Neuronal stem cell (in vitro differentiated cells): ENCODE data around the gene ETV5.
"Not testable (repeated sequence)": the region's sequence is repeated elsewhere in the genome, so short reads cannot be mapped to it uniquely, and the experiment has no call there.

Experiments used
- DNase-seq: peaks from one replicate; pipeline ENCODE4 v3.0.0-alpha.2; 2013; ENCODE audit warnings: low spot score
- H2AFZ ChIP-seq: one replicate; pipeline ENCODE4 v1.6.1; 2013; ENCODE audit warnings: mild to moderate bottlenecking, low read length, inconsistent platforms
- H2AK5ac ChIP-seq: 2 replicates; pipeline ENCODE4 v1.6.1; 2013; ENCODE audit warnings: low read depth, mild to moderate bottlenecking, inconsistent platforms, low read length, moderate library complexity, mixed read lengths
- H2BK120ac ChIP-seq: 2 replicates; pipeline ENCODE4 v1.6.1; 2013; ENCODE audit warnings: low read depth, mild to moderate bottlenecking, inconsistent platforms, low read length, moderate library complexity, mixed read lengths
- H2BK12ac ChIP-seq: one replicate; pipeline ENCODE4 v1.6.1; 2013; ENCODE audit warnings: low read length, inconsistent platforms
- H2BK15ac ChIP-seq: 2 replicates; pipeline ENCODE4 v1.6.1; 2013; ENCODE audit warnings: mild to moderate bottlenecking, low read length, inconsistent platforms, mixed read lengths
- H2BK5ac ChIP-seq: one replicate; pipeline ENCODE4 v1.6.1; 2013; ENCODE audit warnings: inconsistent platforms, mild to moderate bottlenecking, low read length, moderate library complexity
- H3K14ac ChIP-seq: one replicate; pipeline ENCODE4 v1.6.1; 2013; ENCODE audit warnings: low read length, inconsistent platforms
- H3K18ac ChIP-seq: 2 replicates; pipeline ENCODE4 v1.6.1; 2013; ENCODE audit warnings: low read length, inconsistent platforms
- H3K23ac ChIP-seq: 2 replicates; pipeline ENCODE4 v1.6.1; 2013; ENCODE audit warnings: low read depth, mild to moderate bottlenecking, mixed read lengths, low read length, inconsistent platforms; ENCODE audit not compliant: poor library complexity
- H3K27ac ChIP-seq: replicated peaks from 3 replicates; pipeline ENCODE4 v1.5.1; 2013; ENCODE audit warnings: low read length, inconsistent platforms
- H3K27me3 ChIP-seq, 3 experiments: 2 replicates each; pipeline ENCODE4 v1.6.1; 2013; ENCODE audit warnings: low read length in 3 of 3, mild to moderate bottlenecking in 2 of 3, inconsistent platforms in 1 of 3, low read depth in 1 of 3, mixed read lengths in 1 of 3, moderate library complexity in 1 of 3; ENCODE audit not compliant: control insufficient read depth in 3 of 3, insufficient read depth in 3 of 3
- H3K36me3 ChIP-seq, 2 donors: replicated peaks in 1 of 2; 2 replicates each; pipeline ENCODE4 v1.6.1; 2013; ENCODE audit warnings: low read length in 2 of 2; ENCODE audit not compliant: control insufficient read depth in 2 of 2, insufficient read depth in 2 of 2
- H3K4ac ChIP-seq: 2 replicates; pipeline ENCODE4 v1.6.1; 2013; ENCODE audit warnings: inconsistent platforms, mild to moderate bottlenecking, low read length, moderate library complexity
- H3K4me1 ChIP-seq, 2 donors: 1 replicate in 1 of 2; 2 replicates in 1 of 2; pipeline ENCODE4 v1.6.1; 2013; ENCODE audit warnings: low read length in 2 of 2, low read depth in 1 of 2; ENCODE audit not compliant: control insufficient read depth in 2 of 2, insufficient read depth in 1 of 2
- H3K4me2 ChIP-seq: one replicate; pipeline ENCODE4 v1.6.1; 2013; ENCODE audit warnings: mild to moderate bottlenecking, low read length, inconsistent platforms; ENCODE audit not compliant: insufficient read depth, poor library complexity, severe bottlenecking
- H3K4me3 ChIP-seq, 2 donors: 2 replicates each; pipeline ENCODE4 v1.5.1; 2013; ENCODE audit warnings: low read length in 2 of 2, mild to moderate bottlenecking in 2 of 2, inconsistent platforms in 1 of 2, moderate library complexity in 1 of 2
- H3K79me1 ChIP-seq: one replicate; pipeline ENCODE4 v1.6.1; 2013; ENCODE audit warnings: low read depth, mild to moderate bottlenecking, inconsistent platforms, low read length, moderate library complexity
- H3K9ac ChIP-seq: one replicate; pipeline ENCODE4 v1.6.1; 2013; ENCODE audit warnings: mild to moderate bottlenecking, low read depth, low read length, inconsistent platforms; ENCODE audit not compliant: poor library complexity
- H3K9me3 ChIP-seq, 2 donors: replicated peaks in 1 of 2; 2 replicates each; pipeline versions ENCODE3 to v1.6.1; 2013; ENCODE audit warnings: low read length in 2 of 2, mild to moderate bottlenecking in 2 of 2, inconsistent platforms in 1 of 2, low read depth in 1 of 2, mixed read lengths in 1 of 2, moderate library complexity in 1 of 2; ENCODE audit not compliant: control insufficient read depth in 2 of 2, insufficient read depth in 1 of 2
- H4K8ac ChIP-seq: one replicate; pipeline ENCODE4 v1.6.1; 2013; ENCODE audit warnings: low read depth, mild to moderate bottlenecking, inconsistent platforms, low read length, moderate library complexity
- H4K91ac ChIP-seq: one replicate; pipeline ENCODE4 v1.6.1; 2013; ENCODE audit warnings: low read length, low read depth, mild to moderate bottlenecking, inconsistent platforms; ENCODE audit not compliant: poor library complexity
- WGBS, 2 donors: extraction: QIAGEN DNeasy Blood & Tissue Kit; methylation state at CpG; one replicate each; pipeline ENCODE4 v1.1.7; 2013; ENCODE audit warnings: missing lambda C conversion rate in 2 of 2, mixed read lengths in 1 of 2; ENCODE audit not compliant: insufficient read length in 2 of 2, insufficient replicate concordance in 1 of 2; ENCODE audit errors: extremely low coverage in 2 of 2; 5-methylcytosine and 5-hydroxymethylcytosine counted together

Gene ETV5

GRCh38 chr3:186022931-186023330 is 86.0 kb downstream of the ETV5 start:
- Histone ChIP-seq H2BK5ac (no peak overlapping the region), H2BK15ac (no peak overlapping the region), H3K18ac (no peak overlapping the region), H3K9ac (no peak overlapping the region), H3K27me3 (peaks cover 0 to 27% (median 0%) of the 10 kb centered on the region in 3 experiments), H3K9me3 (no peaks in the 10 kb centered on the region), H3K14ac (no peak overlapping the region), H4K91ac (no peak overlapping the region), H2BK120ac (no peak overlapping the region), H2AK5ac (no peak overlapping the region), H3K36me3 (no peaks in the 10 kb centered on the region), H3K27ac (no peak overlapping the region), H3K4ac (no peak overlapping the region), H2AFZ (no peak overlapping the region), H4K8ac (no peak overlapping the region), H3K23ac (no peak overlapping the region), H3K79me1 (no peaks in the 10 kb centered on the region), H3K4me3 (no peak overlapping the region), H3K4me1 (no peaks in the 10 kb centered on the region), H2BK12ac (no peak overlapping the region), H3K4me2 (no peak overlapping the region)
- no CpG with 5 or more reads among the region's 3 CpGs for WGBS, 2 donors
- no peak for DNase-seq

GRCh38 chr3:186021673-186022362 is 87.1 kb downstream of the ETV5 start:
- H4K91ac ChIP-seq, result no peak overlapping the region
- no peak for DNase-seq
- no peak overlapping the region for H3K23ac ChIP-seq
- H3K27me3 ChIP-seq, result peaks cover 0 to 27% (median 0%) of the 10 kb centered on the region in 3 experiments
- no peaks in the 10 kb centered on the region for H3K4me1 ChIP-seq
- WGBS, 2 donors, result no CpG with 5 or more reads among the region's 8 CpGs
- no peak overlapping the region for H4K8ac ChIP-seq
- no peaks in the 10 kb centered on the region for H3K36me3 ChIP-seq
- no peak overlapping the region for H3K18ac ChIP-seq
- H2AFZ ChIP-seq, result no peak overlapping the region
- no peak overlapping the region for H2BK5ac ChIP-seq
- H3K27ac ChIP-seq, result no peak overlapping the region
- no peak overlapping the region for H2BK15ac ChIP-seq
- H3K4me2 ChIP-seq, result no peak overlapping the region
- no peak overlapping the region for H2BK12ac ChIP-seq
- H3K9ac ChIP-seq, result no peak overlapping the region
- no peak overlapping the region for H3K14ac ChIP-seq
- no peaks in the 10 kb centered on the region for H3K79me1 ChIP-seq
- H3K4me3 ChIP-seq, result no peak overlapping the region
- H3K9me3 ChIP-seq, result peaks cover 0 to 2% of the 10 kb centered on the region in 2 donors
- H2AK5ac ChIP-seq, result no peak overlapping the region
- H2BK120ac ChIP-seq, result no peak overlapping the region
- no peak overlapping the region for H3K4ac ChIP-seq

- H3K23ac ChIP-seq, H3K14ac ChIP-seq, H2AFZ ChIP-seq, H3K18ac ChIP-seq, H2AK5ac ChIP-seq, H2BK12ac ChIP-seq, DNase-seq, H2BK120ac ChIP-seq, H3K4me2 ChIP-seq, H3K9me3 ChIP-seq, H2BK15ac ChIP-seq, H3K79me1 ChIP-seq, H3K4me1 ChIP-seq, H3K4ac ChIP-seq, H3K4me3 ChIP-seq, H3K36me3 ChIP-seq, H3K9ac ChIP-seq, H4K91ac ChIP-seq, H2BK5ac ChIP-seq, H4K8ac ChIP-seq, H3K27ac ChIP-seq: not testable (repeated sequence)
- peaks cover 0 to 27% (median 0%) of the 10 kb centered on the region in 3 experiments for H3K27me3 ChIP-seq
- WGBS, 2 donors, result no CpG with 5 or more reads among the region's 6 CpGs
These were observed 87.6 kb downstream of the ETV5 start for GRCh38 chr3:186021250-186021649.

- WGBS, 2 donors, result no CpG with 5 or more reads among the region's 2 CpGs
- not testable (repeated sequence) for H3K9ac ChIP-seq, H3K9me3 ChIP-seq, H2BK5ac ChIP-seq, H3K4me3 ChIP-seq, H2AK5ac ChIP-seq, H2BK15ac ChIP-seq, H3K4ac ChIP-seq, H2BK12ac ChIP-seq, H3K23ac ChIP-seq, DNase-seq, H3K14ac ChIP-seq, H3K18ac ChIP-seq, H2AFZ ChIP-seq, H3K4me1 ChIP-seq, H3K27ac ChIP-seq, H3K79me1 ChIP-seq, H4K91ac ChIP-seq, H3K4me2 ChIP-seq, H3K36me3 ChIP-seq, H2BK120ac ChIP-seq, H4K8ac ChIP-seq
- H3K27me3 ChIP-seq, result peaks cover 0 to 12% (median 0%) of the 10 kb centered on the region in 3 experiments
These were observed 89.6 kb downstream of the ETV5 start for GRCh38 chr3:186019288-186019687.
